Calu3 (cell line): ENCODE measurements around the gene GBP7. TPM values are rescaled to one million over a fixed set of nuclear protein-coding genes. Genes with fewer than 3 reads are reported as not detected.

Experiments
- BruUV-seq: library from RNA; stranded (reverse); fragments of 400-500 nt; replicated peaks from 2 replicates; lab custom pipeline; 2021; lab: Mats Ljungman, UMichigan
- CTCF ChIA-PET: fragments of 300-600 bp; sonication (Branson Sonifier 250); formaldehyde crosslinking; loops from one replicate; lab custom pipeline; 2022; ENCODE audit warnings: antibody characterized with exemption; lab: Charles Lee
- DNase-seq: peaks from one replicate; pipeline ENCODE4 v3.0.0; 2022
- H3K27ac Mint-ChIP-seq: one replicate; pipeline ENCODE4 v1.8.0; 2022; ENCODE audit warnings: mixed read lengths; ENCODE audit not compliant: unreplicated experiment
- H3K27me3 Mint-ChIP-seq: one replicate; pipeline ENCODE4 v1.8.0; 2022; ENCODE audit warnings: mixed read lengths; ENCODE audit not compliant: unreplicated experiment
- H3K36me3 Mint-ChIP-seq: one replicate; pipeline ENCODE4 v1.8.0; 2022; ENCODE audit warnings: mild to moderate bottlenecking, moderate library complexity, mixed read lengths; ENCODE audit not compliant: insufficient read depth, unreplicated experiment
- H3K4me1 Mint-ChIP-seq: one replicate; pipeline ENCODE4 v1.8.0; 2022; ENCODE audit warnings: mild to moderate bottlenecking, low read depth, mixed read lengths; ENCODE audit not compliant: unreplicated experiment
- H3K4me3 Mint-ChIP-seq: one replicate; pipeline ENCODE4 v1.8.0; 2022; ENCODE audit warnings: mild to moderate bottlenecking, low read depth, moderate library complexity, mixed read lengths; ENCODE audit not compliant: unreplicated experiment
- H3K9me3 Mint-ChIP-seq: one replicate; pipeline ENCODE4 v1.8.0; 2022; ENCODE audit warnings: low read depth, mixed read lengths; ENCODE audit not compliant: unreplicated experiment
- intact Hi-C: fragments of 100-400 bp; cut with micrococcal nuclease; formaldehyde crosslinking; loops from one replicate; pipeline ENCODE4 v1.10.0; 2022; ENCODE audit not compliant: unreplicated experiment
- total RNA-seq: library from RNA; stranded (reverse); gene quantifications from 2 replicates; pipeline ENCODE4 v1.2.3, GENCODE V29; 2022
- TF ChIP-seq, protein P1 (sequence below): fragments of 200-600 bp; IDR thresholded peaks from one replicate; pipeline ENCODE4 v1.8.0; 2022; ENCODE audit warnings: antibody characterized with exemption; ENCODE audit not compliant: unreplicated experiment

The GBP7 gene
- total RNA-seq, 1 experiment from 2014 or later = 0.19 TPM

DNA sequence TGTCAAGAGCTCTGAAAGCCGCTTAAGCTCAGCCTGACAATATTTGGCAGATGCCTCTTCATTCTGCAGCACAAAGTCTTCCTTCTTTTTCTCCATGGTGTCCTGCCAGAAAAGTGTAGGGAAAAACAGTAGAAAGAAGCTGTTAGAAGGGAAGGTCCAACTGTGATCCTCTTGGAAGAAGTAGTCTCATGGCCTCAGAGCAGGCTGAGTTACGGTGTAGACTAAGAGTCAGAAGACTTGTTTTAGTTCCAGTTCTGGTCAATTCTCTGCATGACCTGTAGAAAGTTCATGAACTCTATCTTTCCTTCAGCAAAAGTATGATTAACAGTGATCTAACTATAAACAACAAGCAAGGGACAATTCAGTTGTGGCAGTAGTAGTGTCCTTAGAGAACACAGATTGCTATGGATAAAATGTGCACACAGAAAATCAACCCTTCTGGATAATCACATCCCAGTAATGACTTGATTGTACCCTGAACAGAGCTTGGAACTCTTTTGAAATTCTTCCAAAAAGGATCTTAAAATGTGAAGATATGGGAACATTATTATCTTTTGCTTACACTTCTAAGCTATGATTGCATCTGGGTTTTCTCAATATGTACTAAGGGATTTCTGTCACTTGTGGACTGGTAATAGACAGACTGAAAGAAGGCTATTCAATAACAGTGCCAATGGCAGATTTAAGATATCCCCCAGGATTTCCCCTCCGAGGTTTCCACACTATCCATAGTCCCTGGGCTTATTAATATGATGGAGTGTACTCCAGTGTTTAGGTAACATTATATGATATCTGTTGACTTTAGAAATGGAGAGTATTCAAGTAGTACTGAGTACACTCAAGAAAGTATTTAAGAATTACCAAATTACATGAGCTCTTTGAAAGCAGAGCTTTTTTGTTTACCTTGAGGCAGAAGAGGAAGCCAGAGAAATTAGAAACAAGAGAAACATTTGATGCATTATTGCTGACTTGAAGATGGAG, 27.8 kb downstream of the GBP7 start:
- H3K27me3 Mint-ChIP-seq = no peaks in the 10 kb centered on the region
- TF ChIP-seq, protein P1, sequence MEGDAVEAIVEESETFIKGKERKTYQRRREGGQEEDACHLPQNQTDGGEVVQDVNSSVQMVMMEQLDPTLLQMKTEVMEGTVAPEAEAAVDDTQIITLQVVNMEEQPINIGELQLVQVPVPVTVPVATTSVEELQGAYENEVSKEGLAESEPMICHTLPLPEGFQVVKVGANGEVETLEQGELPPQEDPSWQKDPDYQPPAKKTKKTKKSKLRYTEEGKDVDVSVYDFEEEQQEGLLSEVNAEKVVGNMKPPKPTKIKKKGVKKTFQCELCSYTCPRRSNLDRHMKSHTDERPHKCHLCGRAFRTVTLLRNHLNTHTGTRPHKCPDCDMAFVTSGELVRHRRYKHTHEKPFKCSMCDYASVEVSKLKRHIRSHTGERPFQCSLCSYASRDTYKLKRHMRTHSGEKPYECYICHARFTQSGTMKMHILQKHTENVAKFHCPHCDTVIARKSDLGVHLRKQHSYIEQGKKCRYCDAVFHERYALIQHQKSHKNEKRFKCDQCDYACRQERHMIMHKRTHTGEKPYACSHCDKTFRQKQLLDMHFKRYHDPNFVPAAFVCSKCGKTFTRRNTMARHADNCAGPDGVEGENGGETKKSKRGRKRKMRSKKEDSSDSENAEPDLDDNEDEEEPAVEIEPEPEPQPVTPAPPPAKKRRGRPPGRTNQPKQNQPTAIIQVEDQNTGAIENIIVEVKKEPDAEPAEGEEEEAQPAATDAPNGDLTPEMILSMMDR = no peak
- intact Hi-C loops = no loop called here
- no peaks in the 10 kb centered on the region for H3K4me1 Mint-ChIP-seq
- BruUV-seq = no TSS peak
- H3K27ac Mint-ChIP-seq = no peak overlapping the region
- CTCF ChIA-PET = no interaction called here
- H3K4me3 Mint-ChIP-seq = no peak overlapping the region
- H3K36me3 Mint-ChIP-seq = no peaks in the 10 kb centered on the region
- no peaks in the 10 kb centered on the region for H3K9me3 Mint-ChIP-seq
- DNase-seq = no peak

DNA sequence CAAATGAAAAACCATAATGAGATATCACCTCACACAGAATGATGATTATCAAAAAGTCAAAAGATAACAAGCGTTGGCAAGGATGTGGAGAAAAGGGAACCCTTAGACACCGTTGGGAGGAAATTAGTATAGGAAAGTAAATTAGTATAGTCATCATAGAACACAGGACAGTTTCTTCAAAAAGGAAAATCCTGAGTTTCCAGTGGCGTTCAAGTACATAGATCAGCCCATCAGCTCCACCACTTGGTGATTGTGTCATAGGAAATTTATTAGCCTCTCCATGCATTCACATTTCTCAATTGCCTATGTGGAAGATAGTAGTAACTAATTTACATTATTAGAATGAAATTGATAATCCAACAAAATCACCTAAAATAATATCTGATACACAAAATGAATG, 29.1 kb downstream of the GBP7 start:
- no TSS peak for BruUV-seq
- no peak overlapping the region for H3K4me3 Mint-ChIP-seq
- CTCF ChIA-PET = no interaction called here
- TF ChIP-seq, protein P1 = no peak
- H3K36me3 Mint-ChIP-seq = no peaks in the 10 kb centered on the region
- no peaks in the 10 kb centered on the region for H3K4me1 Mint-ChIP-seq
- DNase-seq = no peak
- intact Hi-C loops = no loop called here
- H3K9me3 Mint-ChIP-seq = no peaks in the 10 kb centered on the region
- no peak overlapping the region for H3K27ac Mint-ChIP-seq
- no peaks in the 10 kb centered on the region for H3K27me3 Mint-ChIP-seq

DNA sequence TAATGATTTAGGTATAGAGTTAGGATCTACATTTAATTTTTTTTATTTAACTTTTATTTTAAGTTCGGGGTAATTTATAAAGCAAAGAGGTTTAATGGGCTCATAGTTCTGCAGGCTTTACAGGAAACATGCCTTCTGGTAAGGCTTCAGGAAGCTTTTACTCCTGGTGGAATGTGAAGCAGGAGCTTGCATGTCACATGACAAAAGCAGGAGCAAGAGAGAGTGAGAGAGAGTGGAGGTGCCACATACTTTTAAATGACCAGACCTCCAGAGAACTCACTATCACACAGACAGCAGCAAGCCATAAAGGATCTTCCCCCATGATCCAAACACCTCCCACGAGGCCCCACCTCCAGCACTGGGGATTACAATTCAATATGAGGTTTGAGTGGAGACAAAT, 32.3 kb downstream of the GBP7 start:
- Mint-ChIP-seq H3K27me3 (no peaks in the 10 kb centered on the region), H3K27ac (no peak overlapping the region), H3K36me3 (no peaks in the 10 kb centered on the region), H3K4me1 (no peaks in the 10 kb centered on the region), H3K4me3 (no peak overlapping the region), H3K9me3 (no peaks in the 10 kb centered on the region)
- no TSS peak for BruUV-seq
- DNase-seq = no peak
- intact Hi-C loops = no loop called here
- TF ChIP-seq, protein P1 = no peak
- CTCF ChIA-PET = no interaction called here

DNA sequence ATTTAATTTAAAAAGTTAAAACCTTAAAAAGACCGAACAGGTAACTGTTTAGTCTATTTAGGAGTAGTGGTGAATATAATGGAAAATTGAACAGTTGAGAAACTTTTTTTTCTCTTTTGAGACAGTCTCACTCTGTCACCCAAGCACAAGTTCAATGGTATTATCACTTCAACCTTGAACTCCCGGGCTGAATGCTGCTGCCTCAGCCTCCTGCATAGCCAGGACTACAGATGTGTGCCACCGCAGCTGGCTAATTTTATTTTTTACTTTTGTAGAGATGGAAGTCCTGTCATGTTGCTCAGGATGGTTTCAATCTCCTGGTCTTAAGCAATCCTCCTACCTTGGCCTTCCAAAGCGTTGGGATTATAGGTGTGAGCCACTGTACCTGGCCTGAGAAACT, 33.6 kb downstream of the GBP7 start:
- DNase-seq = no peak
- TF ChIP-seq, protein P1 = no peak
- Mint-ChIP-seq H3K4me1 (no peaks in the 10 kb centered on the region), H3K27ac (no peak overlapping the region), H3K27me3 (no peaks in the 10 kb centered on the region), H3K36me3 (no peaks in the 10 kb centered on the region), H3K9me3 (no peaks in the 10 kb centered on the region), H3K4me3 (no peak overlapping the region)
- CTCF ChIA-PET = no interaction called here
- BruUV-seq = no TSS peak
- intact Hi-C loops = no loop called here
